ENCODE data around the gene AP3S2.

DNA sequence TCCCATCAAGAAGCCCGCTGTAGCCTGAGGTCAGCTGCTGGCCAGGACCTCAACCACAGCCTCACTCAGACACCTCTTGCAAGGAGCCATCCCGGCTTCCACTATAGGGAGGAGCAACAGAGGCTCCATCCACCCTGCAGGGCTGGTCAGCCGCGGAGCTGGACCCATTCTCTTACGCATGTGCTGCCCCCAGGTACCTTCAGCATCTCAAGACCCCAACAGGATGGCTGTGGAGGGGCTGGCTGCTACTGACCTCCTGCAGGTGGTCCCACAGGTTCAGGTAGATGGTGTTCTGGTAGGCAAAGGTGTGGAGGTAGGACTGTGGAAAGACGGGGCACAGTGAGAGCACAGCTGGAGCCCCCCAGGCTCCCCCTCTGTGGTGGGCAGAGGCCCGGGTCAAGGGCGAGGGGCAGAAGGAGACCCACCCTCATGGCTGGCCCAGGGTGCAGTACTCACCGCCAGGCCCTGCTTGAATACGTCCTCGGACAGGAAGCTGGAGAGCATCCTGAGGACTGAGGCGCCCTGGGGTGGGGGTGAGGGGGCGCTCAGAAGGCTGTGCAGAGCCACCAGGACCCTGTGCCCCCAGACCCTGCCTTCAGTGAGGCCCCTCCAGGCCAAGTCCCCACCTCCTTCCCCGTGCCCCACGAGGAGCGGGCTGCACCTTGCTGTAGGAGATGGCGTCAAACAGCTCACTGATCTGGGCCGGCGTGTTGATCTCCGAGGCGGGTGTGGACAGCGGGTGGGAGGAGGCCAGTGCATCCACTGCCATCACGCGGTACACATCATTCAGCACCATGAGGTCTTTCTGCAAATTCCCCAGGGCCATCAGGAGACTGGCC, 90.6 kb downstream of the AP3S2 start:
- TF ChIP-seq POLR2AphosphoS5 (IDR thresholded peaks at IDR 0.05) = no peak
- TF ChIP-seq, protein P1, sequence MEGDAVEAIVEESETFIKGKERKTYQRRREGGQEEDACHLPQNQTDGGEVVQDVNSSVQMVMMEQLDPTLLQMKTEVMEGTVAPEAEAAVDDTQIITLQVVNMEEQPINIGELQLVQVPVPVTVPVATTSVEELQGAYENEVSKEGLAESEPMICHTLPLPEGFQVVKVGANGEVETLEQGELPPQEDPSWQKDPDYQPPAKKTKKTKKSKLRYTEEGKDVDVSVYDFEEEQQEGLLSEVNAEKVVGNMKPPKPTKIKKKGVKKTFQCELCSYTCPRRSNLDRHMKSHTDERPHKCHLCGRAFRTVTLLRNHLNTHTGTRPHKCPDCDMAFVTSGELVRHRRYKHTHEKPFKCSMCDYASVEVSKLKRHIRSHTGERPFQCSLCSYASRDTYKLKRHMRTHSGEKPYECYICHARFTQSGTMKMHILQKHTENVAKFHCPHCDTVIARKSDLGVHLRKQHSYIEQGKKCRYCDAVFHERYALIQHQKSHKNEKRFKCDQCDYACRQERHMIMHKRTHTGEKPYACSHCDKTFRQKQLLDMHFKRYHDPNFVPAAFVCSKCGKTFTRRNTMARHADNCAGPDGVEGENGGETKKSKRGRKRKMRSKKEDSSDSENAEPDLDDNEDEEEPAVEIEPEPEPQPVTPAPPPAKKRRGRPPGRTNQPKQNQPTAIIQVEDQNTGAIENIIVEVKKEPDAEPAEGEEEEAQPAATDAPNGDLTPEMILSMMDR (IDR thresholded peaks at IDR 0.05) = no peak

Measured in transverse colon (tissue), 4 donors.